ENCODE data around the gene CD248. TPM values are rescaled to one million over a fixed set of nuclear protein-coding genes. Genes with fewer than 3 reads are reported as not detected.
"Not testable (repeated sequence)": the region's sequence is repeated elsewhere in the genome, so short reads cannot be mapped to it uniquely, and the experiment has no call there.

The CD248 gene
- total RNA-seq, 2 donors from 2014 or later: 3.0 to 3.9 TPM

DNA sequence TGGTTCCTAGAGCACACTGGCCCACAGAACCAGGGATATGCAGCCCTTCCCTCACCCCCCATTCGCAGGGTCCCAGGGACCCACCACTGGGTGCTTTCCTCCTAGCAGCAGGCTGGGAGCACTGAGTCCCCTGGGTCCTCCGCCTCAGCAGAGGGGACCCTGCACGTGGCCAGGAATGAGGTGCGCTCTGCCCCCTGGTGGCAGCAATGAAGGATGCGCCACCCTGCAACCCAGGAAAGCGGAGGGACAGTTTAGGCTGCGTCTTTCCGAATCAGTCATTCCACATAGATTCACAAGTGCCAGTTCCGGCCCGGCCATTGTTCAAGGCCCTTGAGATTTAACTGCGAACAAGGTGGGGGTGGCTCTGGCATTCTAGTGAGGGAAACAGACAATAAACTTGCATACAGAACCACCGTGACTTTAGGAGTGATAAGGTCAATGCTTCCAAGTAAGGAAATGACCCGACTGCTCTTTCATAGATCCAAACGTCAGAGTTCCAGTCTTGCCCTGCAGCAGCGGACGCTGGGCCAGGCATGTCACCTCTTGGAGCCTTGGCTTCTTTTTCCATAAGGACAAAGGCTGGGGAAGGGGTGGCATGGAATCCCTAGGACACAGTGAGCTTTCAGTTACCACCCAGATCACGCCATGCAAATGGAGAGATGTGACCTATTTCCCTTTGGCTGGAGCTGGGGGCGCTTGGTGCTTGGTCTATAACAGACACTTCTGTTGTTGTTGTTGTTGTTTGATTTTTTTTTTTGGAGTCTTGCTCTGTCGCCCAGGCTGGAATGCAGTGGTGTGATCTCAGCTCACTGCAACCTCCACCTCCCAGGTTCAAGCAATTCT lies 11.7 kb upstream of the CD248 start:
- no peaks in the 10 kb centered on the region for H3K36me3 Mint-ChIP-seq (ENCODE audit: insufficient read depth in 2 of 2)
- H3K27ac Mint-ChIP-seq: no peak overlapping the region
- peak overlapping the region; percentile 56 to 60 for H3K4me3 Mint-ChIP-seq
- no peaks in the 10 kb centered on the region for H3K27me3 Mint-ChIP-seq (ENCODE audit: low read depth)
- no peaks in the 10 kb centered on the region for H3K9me3 Mint-ChIP-seq
- ATAC-seq (replicated peaks in 1 of 2) (peak; percentile 88 to 89), DNase-seq (peak; percentile 82 to 87)
- H3K4me1 Mint-ChIP-seq (ENCODE audit: low read depth): peaks cover 44% of the 10 kb centered on the region

- no peak overlapping the region for H3K4me3 Mint-ChIP-seq
- peaks cover 44% of the 10 kb centered on the region for H3K4me1 Mint-ChIP-seq (ENCODE audit: low read depth)
Measured at GRCh38 chr11:66328031-66328301, 11.1 kb upstream of the CD248 start.

GRCh38 chr11:66327171-66328030 lies 10.6 kb upstream of the CD248 start:
- no peak for ATAC-seq (replicated peaks in 1 of 2)
- DNase-seq: no peak
- peak overlapping the region in 1 of 2 donors; percentile 0 for H3K4me3 Mint-ChIP-seq
- H3K9me3 Mint-ChIP-seq: no peaks in the 10 kb centered on the region
- no peaks in the 10 kb centered on the region for H3K27me3 Mint-ChIP-seq (ENCODE audit: low read depth)
- peak overlapping the region; percentile 3 for H3K27ac Mint-ChIP-seq
- peaks cover 44% of the 10 kb centered on the region for H3K4me1 Mint-ChIP-seq (ENCODE audit: low read depth)
- H3K36me3 Mint-ChIP-seq (ENCODE audit: insufficient read depth in 2 of 2): no peaks in the 10 kb centered on the region

More at GRCh38 chr11:66328031-66328301, 11.1 kb upstream of the CD248 start:
- Mint-ChIP-seq H3K27me3 (ENCODE audit: low read depth) (no peaks in the 10 kb centered on the region), H3K36me3 (ENCODE audit: insufficient read depth in 2 of 2) (no peaks in the 10 kb centered on the region), H3K27ac (no peak overlapping the region), H3K9me3 (no peaks in the 10 kb centered on the region)
- DNase-seq (no peak), ATAC-seq (replicated peaks in 1 of 2) (peak; percentile 32 to 47)

GRCh38 chr11:66326261-66327111 lies 9.6 kb upstream of the CD248 start:
- peak in 1 of 2 donors; percentile 34 for DNase-seq
- Mint-ChIP-seq H3K27ac (no peak overlapping the region), H3K9me3 (no peaks in the 10 kb centered on the region), H3K36me3 (ENCODE audit: insufficient read depth in 2 of 2) (no peaks in the 10 kb centered on the region), H3K27me3 (ENCODE audit: low read depth) (no peaks in the 10 kb centered on the region), H3K4me1 (ENCODE audit: low read depth) (peaks cover 44% of the 10 kb centered on the region), H3K4me3 (peak overlapping the region in 1 of 2 donors; percentile 50)
- peak; percentile 16 to 22 for ATAC-seq (replicated peaks in 1 of 2)

- no peak for DNase-seq
- no peak for ATAC-seq (replicated peaks in 1 of 2)
- Mint-ChIP-seq H3K9me3 (peaks cover 0 to 1% of the 10 kb centered on the region in 2 donors), H3K27me3 (ENCODE audit: low read depth) (no peaks in the 10 kb centered on the region), H3K36me3 (ENCODE audit: insufficient read depth in 2 of 2) (peaks cover 0 to 1% of the 10 kb centered on the region in 2 donors), H3K27ac (no peak overlapping the region), H3K4me3 (no peak overlapping the region), H3K4me1 (ENCODE audit: low read depth) (peaks cover 44% of the 10 kb centered on the region)
Measured at GRCh38 chr11:66325263-66325671, 8.4 kb upstream of the CD248 start.

DNA sequence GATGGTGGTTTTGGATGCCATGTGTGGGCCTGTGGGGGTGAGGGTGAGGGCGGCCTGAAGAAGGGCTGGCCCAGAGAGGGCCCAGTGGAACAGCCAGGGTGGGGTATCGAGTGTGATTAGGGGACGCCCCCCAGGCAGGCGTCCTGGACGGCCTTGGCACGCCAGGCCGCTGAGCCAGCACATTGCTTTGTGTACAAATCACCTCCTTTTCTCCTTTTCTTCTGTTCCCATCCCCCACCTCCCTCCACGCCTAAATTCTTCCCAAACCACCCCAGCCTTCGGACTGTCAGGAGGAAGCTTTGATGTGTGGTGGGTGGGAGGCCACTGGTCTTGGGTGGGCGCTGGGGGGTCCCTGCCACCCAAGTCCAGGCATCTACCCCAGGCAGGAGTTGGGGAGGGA lies 7.8 kb upstream of the CD248 start:
- Mint-ChIP-seq H3K4me1 (ENCODE audit: low read depth) (peaks cover 44% of the 10 kb centered on the region), H3K36me3 (ENCODE audit: insufficient read depth in 2 of 2) (peaks cover 0 to 2% of the 10 kb centered on the region in 2 donors), H3K9me3 (peaks cover 0 to 2% of the 10 kb centered on the region in 2 donors), H3K27me3 (ENCODE audit: low read depth) (no peaks in the 10 kb centered on the region), H3K27ac (no peak overlapping the region), H3K4me3 (no peak overlapping the region)
- no peak for DNase-seq
- no peak for ATAC-seq (replicated peaks in 1 of 2)

DNA sequence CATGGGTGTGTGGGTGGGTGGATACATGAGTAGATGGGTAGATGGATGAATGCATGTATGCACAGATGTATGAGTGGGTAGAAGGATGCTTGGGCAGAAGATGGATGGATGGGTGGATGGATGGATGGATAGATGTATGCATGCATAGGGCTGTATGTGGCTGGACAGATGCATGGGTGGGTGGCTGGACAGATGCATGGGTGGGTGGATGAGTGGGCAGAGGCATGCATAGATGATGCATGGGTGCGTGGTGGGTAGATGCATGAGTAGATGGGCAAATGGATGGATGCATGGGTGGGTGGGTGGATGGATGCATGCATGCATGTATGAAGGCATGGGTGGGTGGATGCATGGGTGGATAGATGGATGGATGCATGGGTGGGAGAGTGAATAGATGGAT lies 6.8 kb upstream of the CD248 start:
- ATAC-seq (replicated peaks in 1 of 2) (no peak), DNase-seq (no peak)
- Mint-ChIP-seq H3K4me3 (no peak overlapping the region), H3K9me3 (peaks cover 0 to 2% of the 10 kb centered on the region in 2 donors), H3K27ac (no peak overlapping the region), H3K36me3 (ENCODE audit: insufficient read depth in 2 of 2) (peaks cover 0 to 2% of the 10 kb centered on the region in 2 donors), H3K4me1 (ENCODE audit: low read depth) (peaks cover 48% of the 10 kb centered on the region), H3K27me3 (ENCODE audit: low read depth) (no peaks in the 10 kb centered on the region)

DNA sequence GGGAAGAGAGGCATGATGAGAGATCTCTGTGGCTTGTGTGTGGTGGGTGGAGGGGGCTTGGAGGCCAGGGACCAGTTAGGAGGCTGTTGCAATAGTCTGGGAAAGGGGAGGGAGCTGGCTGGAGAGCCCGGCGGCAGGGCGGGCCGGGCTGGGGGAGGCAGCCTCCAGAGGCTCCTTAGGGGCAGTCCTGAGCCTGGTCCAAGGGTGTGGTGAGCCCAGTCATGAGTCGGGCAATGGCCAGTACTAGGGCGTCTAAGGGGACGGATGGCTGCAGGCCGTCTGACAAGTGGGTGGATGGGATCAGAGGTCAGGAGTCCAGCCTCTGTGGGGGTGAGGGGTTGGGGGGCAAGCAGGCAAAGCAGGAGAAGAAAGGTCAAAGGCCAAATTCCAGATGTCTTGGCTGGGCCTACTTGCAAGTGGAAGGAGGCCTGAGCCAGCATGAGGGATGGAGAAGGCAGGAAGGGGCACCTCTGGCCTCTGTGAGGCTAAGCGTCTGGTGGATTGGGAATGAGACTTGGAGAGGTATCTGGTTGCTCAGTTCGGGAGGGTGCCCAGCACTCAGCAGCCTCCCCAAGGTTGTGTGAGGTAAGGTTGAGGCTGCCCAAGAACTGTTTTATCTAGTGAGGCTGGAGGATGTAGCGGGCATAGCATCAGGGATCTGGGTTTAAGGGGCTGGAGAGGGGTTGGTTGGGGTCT lies 6.0 kb upstream of the CD248 start:
- Mint-ChIP-seq H3K4me1 (ENCODE audit: low read depth) (peaks cover 48% of the 10 kb centered on the region), H3K27ac (no peak overlapping the region), H3K27me3 (ENCODE audit: low read depth) (no peaks in the 10 kb centered on the region), H3K4me3 (no peak overlapping the region), H3K36me3 (ENCODE audit: insufficient read depth in 2 of 2) (peaks cover 0 to 2% of the 10 kb centered on the region in 2 donors), H3K9me3 (peaks cover 0 to 2% of the 10 kb centered on the region in 2 donors)
- DNase-seq (no peak), ATAC-seq (replicated peaks in 1 of 2) (no peak)

GRCh38 chr11:66321606-66322005 lies 4.8 kb upstream of the CD248 start:
- H3K4me1 Mint-ChIP-seq (ENCODE audit: low read depth): peaks cover 46% of the 10 kb centered on the region
- no peaks in the 10 kb centered on the region for H3K27me3 Mint-ChIP-seq (ENCODE audit: low read depth)
- ATAC-seq (replicated peaks in 1 of 2) (no peak), DNase-seq (no peak)
- H3K27ac Mint-ChIP-seq: no peak overlapping the region
- peaks cover 0 to 2% of the 10 kb centered on the region in 2 donors for H3K36me3 Mint-ChIP-seq (ENCODE audit: insufficient read depth in 2 of 2)
- H3K9me3 Mint-ChIP-seq: peaks cover 0 to 2% of the 10 kb centered on the region in 2 donors
- H3K4me3 Mint-ChIP-seq: no peak overlapping the region

- H3K27ac Mint-ChIP-seq, H3K4me3 Mint-ChIP-seq: not testable (repeated sequence)
Measured at GRCh38 chr11:66320748-66321147, 3.9 kb upstream of the CD248 start.

GRCh38 chr11:66320289-66320688 lies 3.4 kb upstream of the CD248 start:
- not testable (repeated sequence) for H3K27me3 Mint-ChIP-seq (ENCODE audit: low read depth); H3K27ac Mint-ChIP-seq; DNase-seq; ATAC-seq (replicated peaks in 1 of 2); H3K36me3 Mint-ChIP-seq (ENCODE audit: insufficient read depth in 2 of 2); H3K9me3 Mint-ChIP-seq; H3K4me3 Mint-ChIP-seq
- peaks cover 44% of the 10 kb centered on the region for H3K4me1 Mint-ChIP-seq (ENCODE audit: low read depth)

More at GRCh38 chr11:66320748-66321147, 3.9 kb upstream of the CD248 start:
- DNase-seq; H3K9me3 Mint-ChIP-seq; ATAC-seq (replicated peaks in 1 of 2); H3K36me3 Mint-ChIP-seq (ENCODE audit: insufficient read depth in 2 of 2); H3K27me3 Mint-ChIP-seq (ENCODE audit: low read depth): not testable (repeated sequence)
- H3K4me1 Mint-ChIP-seq (ENCODE audit: low read depth): peaks cover 43% of the 10 kb centered on the region

DNA sequence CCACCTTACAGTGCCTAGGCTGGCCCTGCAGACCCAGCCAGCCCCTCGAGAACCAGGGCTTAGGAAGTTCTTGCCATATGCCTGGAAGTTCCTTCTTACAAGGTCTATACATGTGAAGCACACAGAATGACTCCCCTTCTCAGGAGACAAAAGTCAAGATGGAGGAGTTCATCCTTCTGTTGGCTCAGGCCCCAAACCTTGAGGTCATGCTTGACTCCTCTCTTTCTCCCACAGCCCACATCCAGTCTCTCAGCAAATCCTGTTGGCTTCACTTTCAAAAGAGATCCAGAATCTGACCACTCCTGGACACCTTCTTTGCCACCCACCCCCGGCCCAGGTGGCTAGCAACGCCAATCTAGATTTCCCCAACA lies 1.7 kb upstream of the CD248 start:
- no peak for DNase-seq
- H3K27ac Mint-ChIP-seq: peak overlapping the region; percentile 7
- no peaks in the 10 kb centered on the region for H3K27me3 Mint-ChIP-seq (ENCODE audit: low read depth)
- no peak for ATAC-seq (replicated peaks in 1 of 2)
- peaks cover 0 to 2% of the 10 kb centered on the region in 2 donors for H3K9me3 Mint-ChIP-seq
- H3K36me3 Mint-ChIP-seq (ENCODE audit: insufficient read depth in 2 of 2): peaks cover 0 to 2% of the 10 kb centered on the region in 2 donors
- H3K4me1 Mint-ChIP-seq (ENCODE audit: low read depth): peaks cover 51% of the 10 kb centered on the region
- peak overlapping the region; percentile 4 to 75 for H3K4me3 Mint-ChIP-seq

All from activated T-cell treated with anti-CD3 and anti-CD28 coated beads, Interleukin-2, amount 50 U/mL, for 72 hours (primary cell).